K562 (cell line): ENCODE results near the gene CRX. TPM values are rescaled to one million over a fixed set of nuclear protein-coding genes. Genes with fewer than 3 reads are reported as not detected.

Experiments used
- KDM5B ChIP-seq: fragments of 200-600 bp; sonication (generic); IDR thresholded peaks from 2 replicates; pipeline ENCODE4 v1.6.1; 2012; ENCODE audit warnings: low read depth, mild to moderate bottlenecking, moderate library complexity, low read length, control low read depth, inconsistent platforms; ENCODE audit not compliant: insufficient replicate concordance
- SAFB2 ChIP-seq: fragments of 200-400 bp; formaldehyde crosslinking; IDR thresholded peaks from 2 replicates; pipeline ENCODE4 v1.6.1; 2018; ENCODE audit warnings: borderline replicate concordance, low read length, low read depth, moderate library complexity; ENCODE audit not compliant: severe bottlenecking
- SMARCA5 ChIP-seq: fragments of 450-650 bp; IDR thresholded peaks from 2 replicates; pipeline ENCODE4 v1.6.1; 2016
- SRSF1 ChIP-seq: fragments of 200-400 bp; formaldehyde crosslinking; IDR thresholded peaks from 2 replicates; pipeline ENCODE4 v1.6.1; 2017; ENCODE audit warnings: mild to moderate bottlenecking, low read depth, low read length, moderate library complexity
- TCF3 ChIP-seq: sonication (generic); formaldehyde crosslinking; IDR thresholded peaks from 2 replicates; pipeline ENCODE4 v1.4.0; 2020; ENCODE audit warnings: mild to moderate bottlenecking, missing genetic modification reagents
- ZNF668 ChIP-seq: fragments of 250-450 bp; sonication (Bioruptor Pico); IDR thresholded peaks from 2 replicates; pipeline ENCODE4 v1.8.0; 2022; ENCODE audit warnings: mild to moderate bottlenecking, inconsistent platforms
- polyA plus RNA-seq, 8 experiments: library from polyadenylated mRNA; depleted of rRNA in 4 of 8; stranded (reverse) in 5 of 8; unstranded in 3 of 8; fragments of >200 nt; fragmentation: Nextera tagmentation in 2 of 8; fragmentation: Illumina TruSeq in 1 of 8; extraction: Ambion mirVana in 2 of 8; extraction: Trizol in 1 of 8; gene quantifications; 2 replicates each; pipeline versions ENCODE4 v1.2.1 to v1.2.3, GENCODE V29; 2011 to 2014; ENCODE audit warnings: inconsistent platforms in 1 of 8, missing spikeins in 1 of 8
- total RNA-seq, 7 experiments: library from RNA; depleted of rRNA in 6 of 7; stranded (reverse); fragments of >200 nt in 6 of 7; fragmentation: Illumina TruSeq in 2 of 7; extraction: Trizol in 2 of 7; gene quantifications; 2 replicates each; pipeline versions ENCODE4 v1.2.1 to v1.2.3, GENCODE V29; 2011 to 2021; ENCODE audit warnings: low replicate concordance in 1 of 7
- TF ChIP-seq, protein P1 (sequence below): fragments of 200-800 bp; sonication (Bioruptor generic); IDR thresholded peaks from 2 replicates; pipeline ENCODE4 v1.6.1; 2016; ENCODE audit warnings: missing genetic modification characterization, missing compliant biosample characterization
- TF ChIP-seq, protein P2 (sequence below): IDR thresholded peaks from 3 replicates; pipeline ENCODE4 v1.6.1; 2011; ENCODE audit warnings: borderline replicate concordance, mild to moderate bottlenecking, moderate library complexity; ENCODE audit not compliant: insufficient read length; ENCODE audit errors: extremely low read depth
- TF ChIP-seq, protein P3 (sequence below): IDR thresholded peaks from 3 replicates; pipeline ENCODE4 v1.6.1; 2011; ENCODE audit warnings: borderline replicate concordance, mild to moderate bottlenecking; ENCODE audit not compliant: insufficient read length, insufficient read depth
- TF ChIP-seq, protein P4 (sequence below), 2 experiments: IDR thresholded peaks; 2 replicates each; pipeline ENCODE4 v1.6.1; 2011; ENCODE audit warnings: borderline replicate concordance in 1 of 2, control low read depth in 1 of 2, low read depth in 1 of 2, low read length in 1 of 2, mild to moderate bottlenecking in 1 of 2, mixed read lengths in 1 of 2, moderate library complexity in 1 of 2; ENCODE audit not compliant: insufficient read depth in 1 of 2, insufficient read length in 1 of 2, poor library complexity in 1 of 2, severe bottlenecking in 1 of 2; ENCODE audit errors: extremely low read depth in 1 of 2

Gene CRX
- total and polyA plus RNA-seq, 9 of the 15 experiments (the other 6 are each of a cell fraction or from before 2014, with no cell fraction given) = 0.01 TPM; not detected in 8

DNA sequence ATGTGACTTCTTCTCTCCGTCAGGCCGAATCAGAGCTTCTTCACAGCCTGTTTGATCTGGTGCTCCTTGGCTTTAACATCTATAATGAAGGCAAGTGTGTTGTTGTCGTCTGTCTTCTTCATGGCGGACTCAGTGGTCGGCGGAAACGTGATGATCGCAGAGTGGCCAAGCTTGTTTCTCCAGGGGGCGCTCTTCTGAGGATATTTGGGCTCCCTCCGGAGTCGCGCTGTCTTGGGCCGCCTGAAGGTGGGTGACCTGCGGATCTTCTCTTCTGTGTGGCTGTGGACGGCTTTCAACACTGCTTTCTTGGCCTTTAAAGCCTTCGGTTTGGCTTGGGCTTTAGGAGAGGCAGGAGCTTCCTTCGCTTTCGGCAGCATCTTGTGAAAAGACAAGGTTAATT, 27.2 kb upstream of the CRX start (continued):
- TF ChIP-seq, protein P1, sequence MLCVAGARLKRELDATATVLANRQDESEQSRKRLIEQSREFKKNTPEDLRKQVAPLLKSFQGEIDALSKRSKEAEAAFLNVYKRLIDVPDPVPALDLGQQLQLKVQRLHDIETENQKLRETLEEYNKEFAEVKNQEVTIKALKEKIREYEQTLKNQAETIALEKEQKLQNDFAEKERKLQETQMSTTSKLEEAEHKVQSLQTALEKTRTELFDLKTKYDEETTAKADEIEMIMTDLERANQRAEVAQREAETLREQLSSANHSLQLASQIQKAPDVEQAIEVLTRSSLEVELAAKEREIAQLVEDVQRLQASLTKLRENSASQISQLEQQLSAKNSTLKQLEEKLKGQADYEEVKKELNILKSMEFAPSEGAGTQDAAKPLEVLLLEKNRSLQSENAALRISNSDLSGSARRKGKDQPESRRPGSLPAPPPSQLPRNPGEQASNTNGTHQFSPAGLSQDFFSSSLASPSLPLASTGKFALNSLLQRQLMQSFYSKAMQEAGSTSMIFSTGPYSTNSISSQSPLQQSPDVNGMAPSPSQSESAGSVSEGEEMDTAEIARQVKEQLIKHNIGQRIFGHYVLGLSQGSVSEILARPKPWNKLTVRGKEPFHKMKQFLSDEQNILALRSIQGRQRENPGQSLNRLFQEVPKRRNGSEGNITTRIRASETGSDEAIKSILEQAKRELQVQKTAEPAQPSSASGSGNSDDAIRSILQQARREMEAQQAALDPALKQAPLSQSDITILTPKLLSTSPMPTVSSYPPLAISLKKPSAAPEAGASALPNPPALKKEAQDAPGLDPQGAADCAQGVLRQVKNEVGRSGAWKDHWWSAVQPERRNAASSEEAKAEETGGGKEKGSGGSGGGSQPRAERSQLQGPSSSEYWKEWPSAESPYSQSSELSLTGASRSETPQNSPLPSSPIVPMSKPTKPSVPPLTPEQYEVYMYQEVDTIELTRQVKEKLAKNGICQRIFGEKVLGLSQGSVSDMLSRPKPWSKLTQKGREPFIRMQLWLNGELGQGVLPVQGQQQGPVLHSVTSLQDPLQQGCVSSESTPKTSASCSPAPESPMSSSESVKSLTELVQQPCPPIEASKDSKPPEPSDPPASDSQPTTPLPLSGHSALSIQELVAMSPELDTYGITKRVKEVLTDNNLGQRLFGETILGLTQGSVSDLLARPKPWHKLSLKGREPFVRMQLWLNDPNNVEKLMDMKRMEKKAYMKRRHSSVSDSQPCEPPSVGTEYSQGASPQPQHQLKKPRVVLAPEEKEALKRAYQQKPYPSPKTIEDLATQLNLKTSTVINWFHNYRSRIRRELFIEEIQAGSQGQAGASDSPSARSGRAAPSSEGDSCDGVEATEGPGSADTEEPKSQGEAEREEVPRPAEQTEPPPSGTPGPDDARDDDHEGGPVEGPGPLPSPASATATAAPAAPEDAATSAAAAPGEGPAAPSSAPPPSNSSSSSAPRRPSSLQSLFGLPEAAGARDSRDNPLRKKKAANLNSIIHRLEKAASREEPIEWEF (CRISPR knock-in tag) = no peak
- TF ChIP-seq TCF3 (CRISPR knock-in tag) (no peak), SAFB2 (no peak), ZNF668 (CRISPR knock-in tag) (no peak), SRSF1 (no peak), SMARCA5 (no peak), KDM5B (no peak)
- TF ChIP-seq, protein P2, sequence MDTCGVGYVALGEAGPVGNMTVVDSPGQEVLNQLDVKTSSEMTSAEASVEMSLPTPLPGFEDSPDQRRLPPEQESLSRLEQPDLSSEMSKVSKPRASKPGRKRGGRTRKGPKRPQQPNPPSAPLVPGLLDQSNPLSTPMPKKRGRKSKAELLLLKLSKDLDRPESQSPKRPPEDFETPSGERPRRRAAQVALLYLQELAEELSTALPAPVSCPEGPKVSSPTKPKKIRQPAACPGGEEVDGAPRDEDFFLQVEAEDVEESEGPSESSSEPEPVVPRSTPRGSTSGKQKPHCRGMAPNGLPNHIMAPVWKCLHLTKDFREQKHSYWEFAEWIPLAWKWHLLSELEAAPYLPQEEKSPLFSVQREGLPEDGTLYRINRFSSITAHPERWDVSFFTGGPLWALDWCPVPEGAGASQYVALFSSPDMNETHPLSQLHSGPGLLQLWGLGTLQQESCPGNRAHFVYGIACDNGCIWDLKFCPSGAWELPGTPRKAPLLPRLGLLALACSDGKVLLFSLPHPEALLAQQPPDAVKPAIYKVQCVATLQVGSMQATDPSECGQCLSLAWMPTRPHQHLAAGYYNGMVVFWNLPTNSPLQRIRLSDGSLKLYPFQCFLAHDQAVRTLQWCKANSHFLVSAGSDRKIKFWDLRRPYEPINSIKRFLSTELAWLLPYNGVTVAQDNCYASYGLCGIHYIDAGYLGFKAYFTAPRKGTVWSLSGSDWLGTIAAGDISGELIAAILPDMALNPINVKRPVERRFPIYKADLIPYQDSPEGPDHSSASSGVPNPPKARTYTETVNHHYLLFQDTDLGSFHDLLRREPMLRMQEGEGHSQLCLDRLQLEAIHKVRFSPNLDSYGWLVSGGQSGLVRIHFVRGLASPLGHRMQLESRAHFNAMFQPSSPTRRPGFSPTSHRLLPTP = no peak
- TF ChIP-seq, protein P3, sequence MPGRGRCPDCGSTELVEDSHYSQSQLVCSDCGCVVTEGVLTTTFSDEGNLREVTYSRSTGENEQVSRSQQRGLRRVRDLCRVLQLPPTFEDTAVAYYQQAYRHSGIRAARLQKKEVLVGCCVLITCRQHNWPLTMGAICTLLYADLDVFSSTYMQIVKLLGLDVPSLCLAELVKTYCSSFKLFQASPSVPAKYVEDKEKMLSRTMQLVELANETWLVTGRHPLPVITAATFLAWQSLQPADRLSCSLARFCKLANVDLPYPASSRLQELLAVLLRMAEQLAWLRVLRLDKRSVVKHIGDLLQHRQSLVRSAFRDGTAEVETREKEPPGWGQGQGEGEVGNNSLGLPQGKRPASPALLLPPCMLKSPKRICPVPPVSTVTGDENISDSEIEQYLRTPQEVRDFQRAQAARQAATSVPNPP = no peak
- TF ChIP-seq, protein P4, sequence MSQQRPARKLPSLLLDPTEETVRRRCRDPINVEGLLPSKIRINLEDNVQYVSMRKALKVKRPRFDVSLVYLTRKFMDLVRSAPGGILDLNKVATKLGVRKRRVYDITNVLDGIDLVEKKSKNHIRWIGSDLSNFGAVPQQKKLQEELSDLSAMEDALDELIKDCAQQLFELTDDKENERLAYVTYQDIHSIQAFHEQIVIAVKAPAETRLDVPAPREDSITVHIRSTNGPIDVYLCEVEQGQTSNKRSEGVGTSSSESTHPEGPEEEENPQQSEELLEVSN (IDR thresholded peaks at IDR 0.05; ENCODE audit: borderline replicate concordance in 1 of 2, extremely low read depth in 1 of 2, insufficient read depth in 1 of 2, insufficient read length in 1 of 2, low read depth in 1 of 2, low read length in 1 of 2, poor library complexity in 1 of 2, severe bottlenecking in 1 of 2) = no peak
